Panc1 (cell line): Measurements from ENCODE around the gene NOTUM. TPM values are rescaled to one million over a fixed set of nuclear protein-coding genes. Genes with fewer than 3 reads are reported as not detected.

Experiments used
- ATAC-seq: fragments of 200-7000 bp; cut with Tn5 transposase; 2 replicates; pipeline ENCODE4 v1.9.1; 2020; ENCODE audit warnings: mild to moderate bottlenecking, moderate library complexity
- BruUV-seq: library from RNA; stranded (reverse); fragments of 400-500 nt; replicated peaks from 2 replicates; lab custom pipeline; 2021; lab: Mats Ljungman, UMichigan
- CTCF ChIA-PET: fragments of 300-600 bp; sonication (Branson Sonifier 250); formaldehyde crosslinking; loops from one replicate; lab custom pipeline; 2022; ENCODE audit warnings: antibody characterized with exemption; lab: Charles Lee
- POLR2A ChIA-PET: fragments of 300-600 bp; sonication (Branson Sonifier 250); formaldehyde crosslinking; loops from one replicate; lab custom pipeline; 2022; ENCODE audit warnings: antibody characterized with exemption; lab: Charles Lee
- DNase-seq: peaks from one replicate; pipeline ENCODE4 v3.0.0-alpha.2; 2010; ENCODE audit warnings: low read depth, low spot score
- H3K27ac ChIP-seq: 2 replicates; pipeline ENCODE4 v1.5.1; 2011; ENCODE audit warnings: mild to moderate bottlenecking, low read length, inconsistent platforms
- H3K27me3 ChIP-seq: fragments of 200-500 bp; sonication (Bioruptor generic); 2 replicates; pipeline ENCODE4 v1.6.0; 2014; ENCODE audit warnings: low read length, inconsistent platforms; ENCODE audit not compliant: control insufficient read depth, insufficient read depth
- H3K36me3 ChIP-seq: fragments of 200-500 bp; sonication (Bioruptor generic); 2 replicates; pipeline ENCODE4 v1.5.1; 2014; ENCODE audit warnings: inconsistent platforms, mild to moderate bottlenecking, low read length, moderate library complexity; ENCODE audit not compliant: control insufficient read depth, insufficient read depth
- H3K4me1 ChIP-seq: 2 replicates; pipeline ENCODE4 v1.5.1; 2011; ENCODE audit warnings: inconsistent platforms, mild to moderate bottlenecking, low read length, moderate library complexity; ENCODE audit not compliant: control insufficient read depth, insufficient read depth
- H3K4me3 ChIP-seq, 2 experiments: 2 replicates each; pipeline ENCODE4 v1.5.1; 2011 to 2012; ENCODE audit warnings: low read depth in 2 of 2, low read length in 2 of 2, mild to moderate bottlenecking in 2 of 2, inconsistent platforms in 1 of 2, moderate library complexity in 1 of 2
- H3K9me3 ChIP-seq: fragments of 200-500 bp; sonication (Bioruptor generic); 2 replicates; pipeline ENCODE4 v1.5.1; 2014; ENCODE audit warnings: low read depth, mild to moderate bottlenecking, inconsistent platforms, low read length, moderate library complexity; ENCODE audit not compliant: control insufficient read depth, insufficient read depth
- POLR2AphosphoS5 ChIP-seq: IDR thresholded peaks from 2 replicates; pipeline ENCODE4 v1.6.1; 2012; ENCODE audit warnings: mild to moderate bottlenecking, low read depth, low read length, moderate library complexity
- SIN3A ChIP-seq: IDR thresholded peaks from 2 replicates; pipeline ENCODE4 v1.6.1; 2012; ENCODE audit warnings: low read depth, mild to moderate bottlenecking, low read length, moderate library complexity, borderline replicate concordance; ENCODE audit not compliant: insufficient read depth
- TCF7L2 ChIP-seq: IDR thresholded peaks from 2 replicates; pipeline ENCODE4 v1.6.1; 2011; ENCODE audit warnings: mild to moderate bottlenecking, low read depth, low read length, inconsistent platforms
- in situ Hi-C: cut with HindIII; loops from 2 replicates; pipeline ENCODE4 v1.10.0; 2016; ENCODE audit warnings: low sequenced_read_pairs, low pct_unique_long_range_greater_than_20kb
- intact Hi-C: fragments of 100-400 bp; cut with micrococcal nuclease; formaldehyde crosslinking; loops from one replicate; pipeline ENCODE4 v1.10.0; 2022; ENCODE audit not compliant: unreplicated experiment
- total RNA-seq: library from RNA; stranded (reverse); gene quantifications from one replicate; pipeline ENCODE4 v1.2.1, GENCODE V29; 2021; ENCODE audit not compliant: unreplicated experiment
- TF ChIP-seq, protein P1 (sequence below): fragments of 450-650 bp; IDR thresholded peaks from 2 replicates; pipeline ENCODE4 v1.5.1; 2017; ENCODE audit warnings: mild to moderate bottlenecking
- TF ChIP-seq, protein P2 (sequence below), 2 experiments: IDR thresholded peaks; 2 replicates each; pipeline ENCODE4 v1.6.1; 2011 to 2012; ENCODE audit warnings: low read depth in 2 of 2, control low read depth in 1 of 2, low read length in 1 of 2, mild to moderate bottlenecking in 1 of 2, moderate library complexity in 1 of 2; ENCODE audit not compliant: insufficient read depth in 1 of 2

The NOTUM gene
- total RNA-seq, 1 experiment from 2014 or later: 2.0 TPM

DNA sequence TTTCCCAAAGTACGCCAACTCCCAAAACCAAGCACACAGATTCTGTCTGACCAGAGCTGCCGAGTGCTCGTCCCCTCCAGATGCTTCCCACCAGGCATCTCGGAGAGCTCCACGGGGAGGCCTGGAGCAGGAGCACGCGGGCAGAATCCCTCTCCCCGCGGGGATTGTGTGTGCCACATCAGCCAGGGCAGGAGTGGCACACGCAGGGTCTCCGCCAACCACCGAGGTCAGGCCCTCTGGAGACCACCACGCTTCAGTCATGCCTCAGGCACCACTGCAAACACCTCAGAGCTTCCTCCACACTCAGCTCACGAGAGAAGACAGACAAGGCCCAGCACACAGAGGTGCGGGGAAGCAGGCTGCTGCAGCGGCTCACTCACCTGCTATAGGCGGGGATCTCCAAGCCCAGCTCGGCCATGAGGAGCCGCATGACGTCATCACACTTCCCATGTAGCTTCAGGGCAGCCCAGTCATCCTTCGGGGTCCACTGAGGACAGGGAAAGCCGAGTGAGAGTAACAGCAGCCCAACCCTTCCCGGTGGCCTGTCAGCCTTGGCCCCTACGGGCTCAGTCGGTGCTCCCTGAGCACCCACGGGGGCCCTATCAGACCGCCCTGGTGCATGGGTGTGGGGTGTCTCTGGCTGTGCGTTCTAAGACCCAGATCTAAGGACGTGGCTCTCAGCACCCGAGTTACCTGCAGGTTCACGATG is 47.4 kb downstream of the NOTUM start:
- Histone ChIP-seq H3K27me3 (no peaks in the 10 kb centered on the region), H3K4me1 (peaks cover 35% of the 10 kb centered on the region), H3K27ac (no peak overlapping the region), H3K36me3 (peaks cover 14% of the 10 kb centered on the region), H3K9me3 (no peaks in the 10 kb centered on the region), H3K4me3 (no peak overlapping the region)
- POLR2A ChIA-PET: interaction anchor here (0.5 to 1.4 kb wide), 2 partner anchors 12 to 904 kb away, joined by 3 to 4 read pairs; no protein-coding TSS in a partner anchor
- TF ChIP-seq, protein P1, sequence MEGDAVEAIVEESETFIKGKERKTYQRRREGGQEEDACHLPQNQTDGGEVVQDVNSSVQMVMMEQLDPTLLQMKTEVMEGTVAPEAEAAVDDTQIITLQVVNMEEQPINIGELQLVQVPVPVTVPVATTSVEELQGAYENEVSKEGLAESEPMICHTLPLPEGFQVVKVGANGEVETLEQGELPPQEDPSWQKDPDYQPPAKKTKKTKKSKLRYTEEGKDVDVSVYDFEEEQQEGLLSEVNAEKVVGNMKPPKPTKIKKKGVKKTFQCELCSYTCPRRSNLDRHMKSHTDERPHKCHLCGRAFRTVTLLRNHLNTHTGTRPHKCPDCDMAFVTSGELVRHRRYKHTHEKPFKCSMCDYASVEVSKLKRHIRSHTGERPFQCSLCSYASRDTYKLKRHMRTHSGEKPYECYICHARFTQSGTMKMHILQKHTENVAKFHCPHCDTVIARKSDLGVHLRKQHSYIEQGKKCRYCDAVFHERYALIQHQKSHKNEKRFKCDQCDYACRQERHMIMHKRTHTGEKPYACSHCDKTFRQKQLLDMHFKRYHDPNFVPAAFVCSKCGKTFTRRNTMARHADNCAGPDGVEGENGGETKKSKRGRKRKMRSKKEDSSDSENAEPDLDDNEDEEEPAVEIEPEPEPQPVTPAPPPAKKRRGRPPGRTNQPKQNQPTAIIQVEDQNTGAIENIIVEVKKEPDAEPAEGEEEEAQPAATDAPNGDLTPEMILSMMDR: no peak
- no peak for TF ChIP-seq TCF7L2
- TF ChIP-seq, protein P2, sequence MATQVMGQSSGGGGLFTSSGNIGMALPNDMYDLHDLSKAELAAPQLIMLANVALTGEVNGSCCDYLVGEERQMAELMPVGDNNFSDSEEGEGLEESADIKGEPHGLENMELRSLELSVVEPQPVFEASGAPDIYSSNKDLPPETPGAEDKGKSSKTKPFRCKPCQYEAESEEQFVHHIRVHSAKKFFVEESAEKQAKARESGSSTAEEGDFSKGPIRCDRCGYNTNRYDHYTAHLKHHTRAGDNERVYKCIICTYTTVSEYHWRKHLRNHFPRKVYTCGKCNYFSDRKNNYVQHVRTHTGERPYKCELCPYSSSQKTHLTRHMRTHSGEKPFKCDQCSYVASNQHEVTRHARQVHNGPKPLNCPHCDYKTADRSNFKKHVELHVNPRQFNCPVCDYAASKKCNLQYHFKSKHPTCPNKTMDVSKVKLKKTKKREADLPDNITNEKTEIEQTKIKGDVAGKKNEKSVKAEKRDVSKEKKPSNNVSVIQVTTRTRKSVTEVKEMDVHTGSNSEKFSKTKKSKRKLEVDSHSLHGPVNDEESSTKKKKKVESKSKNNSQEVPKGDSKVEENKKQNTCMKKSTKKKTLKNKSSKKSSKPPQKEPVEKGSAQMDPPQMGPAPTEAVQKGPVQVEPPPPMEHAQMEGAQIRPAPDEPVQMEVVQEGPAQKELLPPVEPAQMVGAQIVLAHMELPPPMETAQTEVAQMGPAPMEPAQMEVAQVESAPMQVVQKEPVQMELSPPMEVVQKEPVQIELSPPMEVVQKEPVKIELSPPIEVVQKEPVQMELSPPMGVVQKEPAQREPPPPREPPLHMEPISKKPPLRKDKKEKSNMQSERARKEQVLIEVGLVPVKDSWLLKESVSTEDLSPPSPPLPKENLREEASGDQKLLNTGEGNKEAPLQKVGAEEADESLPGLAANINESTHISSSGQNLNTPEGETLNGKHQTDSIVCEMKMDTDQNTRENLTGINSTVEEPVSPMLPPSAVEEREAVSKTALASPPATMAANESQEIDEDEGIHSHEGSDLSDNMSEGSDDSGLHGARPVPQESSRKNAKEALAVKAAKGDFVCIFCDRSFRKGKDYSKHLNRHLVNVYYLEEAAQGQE (IDR thresholded peaks at IDR 0.05; ENCODE audit: insufficient read depth in 1 of 2, low read depth in 2 of 2, low read length in 1 of 2): no peak
- TF ChIP-seq SIN3A: no peak
- no peak for TF ChIP-seq POLR2AphosphoS5
- CTCF ChIA-PET: no interaction called here
- intact Hi-C loops: no loop called here
- DNase-seq (no peak), ATAC-seq (no peak)
- no TSS peak for BruUV-seq
- in situ Hi-C loops: no loop called here

DNA sequence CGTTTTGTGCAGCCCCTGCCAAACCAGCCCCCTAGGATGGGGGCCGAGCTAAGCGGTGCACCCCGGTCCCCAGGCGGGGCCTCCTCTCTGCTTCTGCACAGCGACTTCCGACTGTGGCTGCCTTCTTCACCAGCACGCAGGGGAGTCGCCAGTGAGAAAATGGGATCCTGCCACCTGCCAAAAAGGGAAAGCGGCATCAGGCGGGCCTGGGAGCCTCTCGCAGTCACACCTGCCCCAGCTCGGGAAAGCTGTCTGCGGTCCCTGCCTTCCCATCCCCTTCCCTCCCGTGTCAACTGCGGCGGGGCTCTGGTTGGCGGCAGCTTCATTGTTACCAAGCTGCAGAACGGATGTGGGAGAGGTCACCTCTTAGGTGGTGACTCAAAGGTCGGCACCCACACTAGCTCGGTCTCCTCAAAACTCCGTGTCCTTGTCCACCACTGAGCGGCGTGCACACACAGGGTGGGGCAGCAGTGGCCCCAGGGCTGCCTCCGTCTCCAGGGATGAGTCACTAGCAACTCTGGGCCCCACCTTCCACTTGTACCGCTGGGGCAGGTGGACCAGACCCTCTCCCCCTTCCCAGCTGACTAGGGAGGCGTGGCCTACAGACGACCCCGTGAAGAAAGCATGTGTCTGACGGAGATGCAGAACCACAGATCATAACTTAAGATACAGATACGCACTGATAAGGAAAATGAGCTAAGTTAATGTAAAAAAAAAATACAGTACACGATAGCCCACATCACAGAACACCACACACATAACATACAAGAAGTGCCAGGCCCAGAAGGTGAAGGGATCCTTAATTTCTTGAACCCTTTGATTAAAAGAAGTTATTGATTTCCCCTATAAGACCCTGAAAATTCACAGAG is 48.3 kb downstream of the NOTUM start:
- ATAC-seq: no peak
- intact Hi-C loops: no loop called here
- H3K4me3 ChIP-seq: no peak overlapping the region

More for the DNA sequence above, 48.3 kb downstream of the NOTUM start:
- no peaks in the 10 kb centered on the region for H3K9me3 ChIP-seq
- no peak for TF ChIP-seq POLR2AphosphoS5
- TF ChIP-seq, protein P2 (IDR thresholded peaks at IDR 0.05; ENCODE audit: insufficient read depth in 1 of 2, low read depth in 2 of 2, low read length in 1 of 2): no peak
- TF ChIP-seq, protein P1: no peak
- TF ChIP-seq TCF7L2: no peak
- no peak for TF ChIP-seq SIN3A
- peaks cover 13% of the 10 kb centered on the region for H3K36me3 ChIP-seq
- BruUV-seq: no TSS peak
- in situ Hi-C loops: no loop called here
- H3K4me1 ChIP-seq: peaks cover 31% of the 10 kb centered on the region
- no peak overlapping the region for H3K27ac ChIP-seq
- ChIA-PET CTCF (no interaction called here), POLR2A (interaction anchor here (1.4 kb wide), 1 partner anchor 12 kb away, joined by 3 read pairs; no protein-coding TSS in a partner anchor)
- no peak for DNase-seq
- H3K27me3 ChIP-seq: no peaks in the 10 kb centered on the region
